Measurements from ENCODE around the gene RPS21.

RPS21 gene

GRCh38 chr20:62339647-62340062, 47.2 kb upstream of the RPS21 start:
- no peak overlapping the region for H2AFZ ChIP-seq (ENCODE audit: low read length)
- H3K9ac ChIP-seq (ENCODE audit: low read depth, low read length, poor library complexity, severe bottlenecking), result no peak overlapping the region
- no peaks in the 10 kb centered on the region for H3K9me2 ChIP-seq (replicated peaks; ENCODE audit: low read depth, low read length)
- H3K9me3 ChIP-seq (ENCODE audit: insufficient read depth, low read depth, low read length), result no peaks in the 10 kb centered on the region
- no peaks in the 10 kb centered on the region for H3K27me3 ChIP-seq (ENCODE audit: insufficient read depth, low read length, poor library complexity, severe bottlenecking)
- TF ChIP-seq CTCF (conservative IDR thresholded peaks at IDR 0.05; ENCODE audit: low read length) (no peak), EZH2phosphoT487 (IDR thresholded peaks at IDR 0.05; ENCODE audit: borderline replicate concordance) (no peak)
- H3K4me3 ChIP-seq (ENCODE audit: low read length, poor library complexity, severe bottlenecking), result no peak overlapping the region
- no peaks in the 10 kb centered on the region for H3K36me3 ChIP-seq (ENCODE audit: insufficient read depth, low read length)
- no peaks in the 10 kb centered on the region for H3K79me2 ChIP-seq (ENCODE audit: insufficient read depth, low read length)
- H3K4me2 ChIP-seq (ENCODE audit: low read depth, low read length, poor library complexity, severe bottlenecking), result no peak overlapping the region
- H4K20me1 ChIP-seq (ENCODE audit: insufficient read depth, low read length, poor library complexity, severe bottlenecking), result no peaks in the 10 kb centered on the region
- peaks cover 4% of the 10 kb centered on the region for H3K4me1 ChIP-seq (ENCODE audit: insufficient read depth, low read length, poor library complexity, severe bottlenecking)
- H3F3A ChIP-seq (ENCODE audit: low read depth), result no peaks in the 10 kb centered on the region

GRCh38 chr20:62342910-62343309, 44.0 kb upstream of the RPS21 start:
- no peak for TF ChIP-seq EZH2phosphoT487 (IDR thresholded peaks at IDR 0.05; ENCODE audit: borderline replicate concordance)
- no peak for TF ChIP-seq CTCF (conservative IDR thresholded peaks at IDR 0.05; ENCODE audit: low read length)
- no peaks in the 10 kb centered on the region for H3F3A ChIP-seq (ENCODE audit: low read depth)

GRCh38 chr20:62344092-62344491, 42.8 kb upstream of the RPS21 start:
- Histone ChIP-seq H3K4me2 (ENCODE audit: low read depth, low read length, poor library complexity, severe bottlenecking) (no peak overlapping the region), H3K36me3 (ENCODE audit: insufficient read depth, low read length) (no peaks in the 10 kb centered on the region)
- no peak for TF ChIP-seq EZH2phosphoT487 (IDR thresholded peaks at IDR 0.05; ENCODE audit: borderline replicate concordance)

More at GRCh38 chr20:62342910-62343309, 44.0 kb upstream of the RPS21 start:
- no peaks in the 10 kb centered on the region for H3K79me2 ChIP-seq (ENCODE audit: insufficient read depth, low read length)
- no peaks in the 10 kb centered on the region for H4K20me1 ChIP-seq (ENCODE audit: insufficient read depth, low read length, poor library complexity, severe bottlenecking)
- H3K4me2 ChIP-seq (ENCODE audit: low read depth, low read length, poor library complexity, severe bottlenecking), result no peak overlapping the region
- no peaks in the 10 kb centered on the region for H3K4me1 ChIP-seq (ENCODE audit: insufficient read depth, low read length, poor library complexity, severe bottlenecking)
- H3K9me2 ChIP-seq (replicated peaks; ENCODE audit: low read depth, low read length), result no peaks in the 10 kb centered on the region
- H3K36me3 ChIP-seq (ENCODE audit: insufficient read depth, low read length), result no peaks in the 10 kb centered on the region
- H3K9ac ChIP-seq (ENCODE audit: low read depth, low read length, poor library complexity, severe bottlenecking), result no peak overlapping the region
- no peaks in the 10 kb centered on the region for H3K27me3 ChIP-seq (ENCODE audit: insufficient read depth, low read length, poor library complexity, severe bottlenecking)
- no peak overlapping the region for H3K4me3 ChIP-seq (ENCODE audit: low read length, poor library complexity, severe bottlenecking)
- H3K9me3 ChIP-seq (ENCODE audit: insufficient read depth, low read depth, low read length), result no peaks in the 10 kb centered on the region
- H2AFZ ChIP-seq (ENCODE audit: low read length), result no peak overlapping the region

GRCh38 chr20:62344782-62345181, 42.1 kb upstream of the RPS21 start:
- Histone ChIP-seq H2AFZ (ENCODE audit: low read length) (no peak overlapping the region), H3K79me2 (ENCODE audit: insufficient read depth, low read length) (no peaks in the 10 kb centered on the region), H3K27me3 (ENCODE audit: insufficient read depth, low read length, poor library complexity, severe bottlenecking) (no peaks in the 10 kb centered on the region), H3K4me1 (ENCODE audit: insufficient read depth, low read length, poor library complexity, severe bottlenecking) (no peaks in the 10 kb centered on the region), H3K9me2 (replicated peaks; ENCODE audit: low read depth, low read length) (no peaks in the 10 kb centered on the region), H4K20me1 (ENCODE audit: insufficient read depth, low read length, poor library complexity, severe bottlenecking) (no peaks in the 10 kb centered on the region), H3K4me2 (ENCODE audit: low read depth, low read length, poor library complexity, severe bottlenecking) (no peak overlapping the region), H3K36me3 (ENCODE audit: insufficient read depth, low read length) (no peaks in the 10 kb centered on the region), H3K4me3 (ENCODE audit: low read length, poor library complexity, severe bottlenecking) (no peak overlapping the region), H3K9me3 (ENCODE audit: insufficient read depth, low read depth, low read length) (no peaks in the 10 kb centered on the region), H3F3A (ENCODE audit: low read depth) (no peaks in the 10 kb centered on the region), H3K9ac (ENCODE audit: low read depth, low read length, poor library complexity, severe bottlenecking) (no peak overlapping the region)
- TF ChIP-seq CTCF (conservative IDR thresholded peaks at IDR 0.05; ENCODE audit: low read length) (no peak), EZH2phosphoT487 (IDR thresholded peaks at IDR 0.05; ENCODE audit: borderline replicate concordance) (no peak)

More at GRCh38 chr20:62344092-62344491, 42.8 kb upstream of the RPS21 start:
- no peak overlapping the region for H3K4me3 ChIP-seq (ENCODE audit: low read length, poor library complexity, severe bottlenecking)
- H3K9me3 ChIP-seq (ENCODE audit: insufficient read depth, low read depth, low read length), result no peaks in the 10 kb centered on the region
- no peak overlapping the region for H2AFZ ChIP-seq (ENCODE audit: low read length)
- no peaks in the 10 kb centered on the region for H3K79me2 ChIP-seq (ENCODE audit: insufficient read depth, low read length)
- no peaks in the 10 kb centered on the region for H3K27me3 ChIP-seq (ENCODE audit: insufficient read depth, low read length, poor library complexity, severe bottlenecking)
- no peaks in the 10 kb centered on the region for H3K4me1 ChIP-seq (ENCODE audit: insufficient read depth, low read length, poor library complexity, severe bottlenecking)
- H3F3A ChIP-seq (ENCODE audit: low read depth), result no peaks in the 10 kb centered on the region
- no peaks in the 10 kb centered on the region for H3K9me2 ChIP-seq (replicated peaks; ENCODE audit: low read depth, low read length)
- H3K9ac ChIP-seq (ENCODE audit: low read depth, low read length, poor library complexity, severe bottlenecking), result no peak overlapping the region
- no peaks in the 10 kb centered on the region for H4K20me1 ChIP-seq (ENCODE audit: insufficient read depth, low read length, poor library complexity, severe bottlenecking)

Measured in Loucy (cell line).